ENCODE measurements around the gene TLL1.

TLL1 gene

DNA sequence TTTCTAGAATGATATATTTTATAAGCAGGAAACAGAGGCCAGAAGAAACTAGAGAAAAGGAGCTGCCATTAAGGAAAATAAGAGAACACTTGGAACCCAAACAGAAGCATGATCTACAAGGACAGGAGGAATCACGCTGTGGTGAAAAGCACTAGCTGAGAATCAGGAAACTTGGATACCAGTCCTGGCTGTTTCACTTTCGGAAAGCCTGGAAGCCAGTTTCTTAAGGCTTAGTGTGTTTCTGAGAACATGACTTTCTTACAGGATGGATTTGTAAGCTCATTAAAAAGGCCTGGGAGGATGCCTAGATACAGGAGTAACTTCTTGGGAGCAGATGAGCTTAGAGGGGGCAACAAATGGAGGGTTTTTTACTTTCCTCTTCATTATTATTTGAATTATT, 36.9 kb downstream of the TLL1 start:
- TF ChIP-seq, protein P1, sequence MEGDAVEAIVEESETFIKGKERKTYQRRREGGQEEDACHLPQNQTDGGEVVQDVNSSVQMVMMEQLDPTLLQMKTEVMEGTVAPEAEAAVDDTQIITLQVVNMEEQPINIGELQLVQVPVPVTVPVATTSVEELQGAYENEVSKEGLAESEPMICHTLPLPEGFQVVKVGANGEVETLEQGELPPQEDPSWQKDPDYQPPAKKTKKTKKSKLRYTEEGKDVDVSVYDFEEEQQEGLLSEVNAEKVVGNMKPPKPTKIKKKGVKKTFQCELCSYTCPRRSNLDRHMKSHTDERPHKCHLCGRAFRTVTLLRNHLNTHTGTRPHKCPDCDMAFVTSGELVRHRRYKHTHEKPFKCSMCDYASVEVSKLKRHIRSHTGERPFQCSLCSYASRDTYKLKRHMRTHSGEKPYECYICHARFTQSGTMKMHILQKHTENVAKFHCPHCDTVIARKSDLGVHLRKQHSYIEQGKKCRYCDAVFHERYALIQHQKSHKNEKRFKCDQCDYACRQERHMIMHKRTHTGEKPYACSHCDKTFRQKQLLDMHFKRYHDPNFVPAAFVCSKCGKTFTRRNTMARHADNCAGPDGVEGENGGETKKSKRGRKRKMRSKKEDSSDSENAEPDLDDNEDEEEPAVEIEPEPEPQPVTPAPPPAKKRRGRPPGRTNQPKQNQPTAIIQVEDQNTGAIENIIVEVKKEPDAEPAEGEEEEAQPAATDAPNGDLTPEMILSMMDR (IDR thresholded peaks at IDR 0.05; ENCODE audit: low read depth, low read length, missing control alignments) = no peak
- no peak for DNase-seq (ENCODE audit: low read depth)
- no peak overlapping the region for H3K4me3 ChIP-seq (ENCODE audit: low read depth, low read length)
- in situ Hi-C loops (cut with HindIII; ENCODE audit: low sequenced_read_pairs) = no loop called here

GRCh38 chr4:165915215-165915614, 42.2 kb downstream of the TLL1 start:
- DNase-seq (ENCODE audit: low read depth) = no peak
- TF ChIP-seq, protein P1 (IDR thresholded peaks at IDR 0.05; ENCODE audit: low read depth, low read length, missing control alignments) = no peak
- in situ Hi-C loops (cut with HindIII; ENCODE audit: low sequenced_read_pairs) = no loop called here
- H3K4me3 ChIP-seq (ENCODE audit: low read depth, low read length) = no peak overlapping the region

DNA sequence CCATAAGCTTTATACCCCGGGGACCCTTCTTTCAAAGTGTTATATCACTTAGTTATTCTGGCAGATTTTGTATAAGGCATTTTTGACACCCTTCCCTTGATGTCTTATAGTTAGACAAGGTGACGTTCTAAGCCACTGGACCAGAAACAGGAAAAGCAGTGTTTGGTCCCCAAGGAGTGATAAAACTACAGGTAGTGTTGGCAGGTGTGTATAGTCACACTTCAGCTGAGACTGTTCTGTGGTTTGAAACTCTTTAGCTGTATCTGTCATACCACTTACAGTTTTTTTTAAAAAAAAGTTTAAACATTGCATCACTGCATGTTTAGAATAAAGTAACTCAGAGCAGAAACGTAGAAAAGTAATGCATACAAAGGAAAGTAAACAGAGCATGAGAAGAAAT, 48.5 kb downstream of the TLL1 start:
- TF ChIP-seq, protein P1 (IDR thresholded peaks at IDR 0.05; ENCODE audit: low read depth, low read length, missing control alignments) = no peak
- no peak overlapping the region for H3K4me3 ChIP-seq (ENCODE audit: low read depth, low read length)
- no peak for DNase-seq (ENCODE audit: low read depth)
- in situ Hi-C loops (cut with HindIII; ENCODE audit: low sequenced_read_pairs) = no loop called here

DNA sequence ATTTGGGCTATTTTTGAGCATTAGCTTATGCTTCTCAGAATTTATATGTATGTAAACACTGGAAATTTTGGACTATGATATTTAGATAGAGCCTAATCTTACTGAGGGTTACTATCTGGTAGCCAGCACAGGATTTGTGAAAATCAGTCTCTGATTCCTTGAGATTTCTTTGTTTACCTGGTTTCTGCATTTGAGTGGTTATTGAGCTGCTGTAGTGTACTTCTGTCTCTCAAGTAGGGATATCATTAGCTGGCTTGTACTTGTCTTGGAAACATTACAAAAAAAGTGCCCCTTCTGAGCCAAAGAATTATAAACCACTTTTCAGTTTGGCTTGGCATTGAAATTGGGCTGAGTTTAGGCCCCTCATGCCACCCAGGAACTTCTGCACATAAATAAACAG, 49.7 kb downstream of the TLL1 start:
- in situ Hi-C loops (cut with HindIII; ENCODE audit: low sequenced_read_pairs) = no loop called here

GRCh38 chr4:165926307-165926706, 53.3 kb downstream of the TLL1 start:
- H3K4me3 ChIP-seq (ENCODE audit: low read depth, low read length) = no peak overlapping the region
- TF ChIP-seq, protein P1 (IDR thresholded peaks at IDR 0.05; ENCODE audit: low read depth, low read length, missing control alignments) = no peak
- in situ Hi-C loops (cut with HindIII; ENCODE audit: low sequenced_read_pairs) = no loop called here
- DNase-seq (ENCODE audit: low read depth) = no peak

More for the DNA sequence above, 49.7 kb downstream of the TLL1 start:
- no peak for DNase-seq (ENCODE audit: low read depth)
- TF ChIP-seq, protein P1 (IDR thresholded peaks at IDR 0.05; ENCODE audit: low read depth, low read length, missing control alignments) = no peak
- H3K4me3 ChIP-seq (ENCODE audit: low read depth, low read length) = no peak overlapping the region

DNA sequence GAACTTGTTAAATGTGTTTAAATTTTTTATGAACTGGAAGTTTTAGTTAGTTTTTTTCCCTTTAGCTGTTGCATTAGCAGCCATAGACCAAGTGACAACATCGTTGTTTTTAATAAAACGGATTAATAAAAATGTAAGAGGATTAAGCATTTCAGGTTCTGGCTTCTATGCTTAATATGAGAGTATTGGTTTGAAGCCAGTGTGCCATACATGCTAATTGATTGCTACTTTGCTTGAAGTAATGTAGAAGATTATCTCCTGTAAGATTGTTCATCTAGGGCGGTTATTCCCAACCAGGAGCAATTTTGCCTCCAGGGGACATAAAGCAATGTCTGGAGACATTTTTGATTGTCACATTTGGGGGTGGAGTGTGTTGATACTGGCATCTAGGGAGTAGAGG, 54.3 kb downstream of the TLL1 start:
- TF ChIP-seq, protein P1 (IDR thresholded peaks at IDR 0.05; ENCODE audit: low read depth, low read length, missing control alignments) = no peak
- in situ Hi-C loops (cut with HindIII; ENCODE audit: low sequenced_read_pairs) = no loop called here
- no peak for DNase-seq (ENCODE audit: low read depth)
- no peak overlapping the region for H3K4me3 ChIP-seq (ENCODE audit: low read depth, low read length)

- in situ Hi-C loops (cut with HindIII; ENCODE audit: low sequenced_read_pairs) = no loop called here
- no peak for DNase-seq (ENCODE audit: low read depth)
- TF ChIP-seq, protein P1 (IDR thresholded peaks at IDR 0.05; ENCODE audit: low read depth, low read length, missing control alignments) = no peak
- H3K4me3 ChIP-seq (ENCODE audit: low read depth, low read length) = no peak overlapping the region
Observed at GRCh38 chr4:165927815-165928214, 54.8 kb downstream of the TLL1 start.
